A549 (cell line): ENCODE data around the gene WFDC5.

Experiments
- CBX2 ChIP-seq: fragments of 200-600 bp; sonication (generic); IDR thresholded peaks from 2 replicates; pipeline ENCODE4 v1.6.1; 2016; ENCODE audit warnings: low read depth, mild to moderate bottlenecking, borderline replicate concordance
- FOSL2 ChIP-seq, 2 experiments: fragments of 450-650 bp in 1 of 2; fragments of >200 bp in 1 of 2; sonication (Bioruptor Twin) in 1 of 2; formaldehyde crosslinking; IDR thresholded peaks; 2 replicates each; pipeline versions ENCODE4 v1.5.0 to v1.6.1; 2016 to 2020; ENCODE audit warnings: mild to moderate bottlenecking in 1 of 2, moderate library complexity in 1 of 2
- MAZ ChIP-seq: fragments of 150-350 bp; IDR thresholded peaks from 2 replicates; pipeline ENCODE4 v1.6.1; 2014; ENCODE audit warnings: antibody characterized with exemption, low read depth, low read length, borderline replicate concordance
- MYC ChIP-seq: IDR thresholded peaks from 2 replicates; pipeline ENCODE4 v1.6.1; 2012; ENCODE audit warnings: mild to moderate bottlenecking, inconsistent platforms, low read length, improper control_type of control experiment, borderline replicate concordance
- RAD21 ChIP-seq, 2 experiments: fragments of >200 bp in 1 of 2; sonication (Bioruptor Twin) in 1 of 2; formaldehyde crosslinking in 1 of 2; IDR thresholded peaks in 1 of 2; conservative IDR thresholded peaks in 1 of 2; 2 replicates in 1 of 2; 3 replicates in 1 of 2; pipeline ENCODE4 v1.6.1; 2012 to 2018; ENCODE audit warnings: inconsistent platforms in 1 of 2
- RFX5 ChIP-seq: fragments of 450-650 bp; IDR thresholded peaks from 2 replicates; pipeline ENCODE4 v1.7.1; 2014; ENCODE audit warnings: antibody characterized with exemption, mild to moderate bottlenecking, moderate library complexity
- RNF2 ChIP-seq: fragments of 200-600 bp; sonication (generic); IDR thresholded peaks from 2 replicates; pipeline ENCODE4 v1.6.1; 2016; ENCODE audit warnings: low read depth, mild to moderate bottlenecking, antibody characterized with exemption, moderate library complexity, borderline replicate concordance
- SMC3 ChIP-seq: fragments of >200 bp; sonication (Bioruptor Twin); formaldehyde crosslinking; IDR thresholded peaks from 3 replicates; pipeline ENCODE4 v1.6.1; 2018; ENCODE audit warnings: inconsistent platforms
- SREBF2 ChIP-seq: fragments of 450-650 bp; IDR thresholded peaks from 2 replicates; pipeline ENCODE4 v1.6.1; 2014; ENCODE audit warnings: mild to moderate bottlenecking, moderate library complexity
- TF ChIP-seq, protein P1 (sequence below): fragments of >200 bp; sonication (Bioruptor Twin); formaldehyde crosslinking; IDR thresholded peaks from 3 replicates; pipeline ENCODE4 v1.5.1; 2016

DNA sequence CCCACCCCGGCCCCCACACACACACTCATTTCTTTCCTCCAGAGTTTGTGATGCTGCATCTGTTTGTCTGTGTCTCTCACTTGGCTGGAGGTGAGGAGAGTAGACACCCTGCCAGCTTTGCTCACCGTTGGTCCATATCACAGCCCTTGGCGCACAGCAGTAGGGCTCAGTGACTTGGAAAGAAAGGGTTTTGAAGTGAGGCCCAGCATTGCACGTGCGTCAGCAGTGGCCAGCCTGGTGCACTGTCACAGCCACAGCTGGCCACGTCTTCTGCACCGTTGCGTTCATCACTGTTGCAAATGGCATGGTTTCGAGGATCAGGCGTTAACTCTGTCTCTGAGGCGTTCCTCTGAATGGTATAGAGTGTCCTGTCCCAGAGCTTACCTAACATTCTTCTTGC is 3.7 kb downstream of the WFDC5 start:
- TF ChIP-seq, protein P1, sequence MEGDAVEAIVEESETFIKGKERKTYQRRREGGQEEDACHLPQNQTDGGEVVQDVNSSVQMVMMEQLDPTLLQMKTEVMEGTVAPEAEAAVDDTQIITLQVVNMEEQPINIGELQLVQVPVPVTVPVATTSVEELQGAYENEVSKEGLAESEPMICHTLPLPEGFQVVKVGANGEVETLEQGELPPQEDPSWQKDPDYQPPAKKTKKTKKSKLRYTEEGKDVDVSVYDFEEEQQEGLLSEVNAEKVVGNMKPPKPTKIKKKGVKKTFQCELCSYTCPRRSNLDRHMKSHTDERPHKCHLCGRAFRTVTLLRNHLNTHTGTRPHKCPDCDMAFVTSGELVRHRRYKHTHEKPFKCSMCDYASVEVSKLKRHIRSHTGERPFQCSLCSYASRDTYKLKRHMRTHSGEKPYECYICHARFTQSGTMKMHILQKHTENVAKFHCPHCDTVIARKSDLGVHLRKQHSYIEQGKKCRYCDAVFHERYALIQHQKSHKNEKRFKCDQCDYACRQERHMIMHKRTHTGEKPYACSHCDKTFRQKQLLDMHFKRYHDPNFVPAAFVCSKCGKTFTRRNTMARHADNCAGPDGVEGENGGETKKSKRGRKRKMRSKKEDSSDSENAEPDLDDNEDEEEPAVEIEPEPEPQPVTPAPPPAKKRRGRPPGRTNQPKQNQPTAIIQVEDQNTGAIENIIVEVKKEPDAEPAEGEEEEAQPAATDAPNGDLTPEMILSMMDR = no peak
- TF ChIP-seq RAD21 (conservative IDR thresholded peaks at IDR 0.05 in 1 of 2, IDR thresholded peaks at IDR 0.05 in 1 of 2) (no peak), SREBF2 (no peak), MAZ (no peak), CBX2 (no peak), RFX5 (no peak), FOSL2 (IDR thresholded peaks at IDR 0.05) (no peak), FOSL2 (CRISPR knock-in tag; IDR thresholded peaks at IDR 0.05) (no peak), SMC3 (no peak), RNF2 (no peak), MYC (no peak)
